ENCODE measurements around the gene EBI3.

- peak; percentile 49 for TF ChIP-seq POLR2A (IDR thresholded peaks at IDR 0.05)
- TF ChIP-seq, protein P1, sequence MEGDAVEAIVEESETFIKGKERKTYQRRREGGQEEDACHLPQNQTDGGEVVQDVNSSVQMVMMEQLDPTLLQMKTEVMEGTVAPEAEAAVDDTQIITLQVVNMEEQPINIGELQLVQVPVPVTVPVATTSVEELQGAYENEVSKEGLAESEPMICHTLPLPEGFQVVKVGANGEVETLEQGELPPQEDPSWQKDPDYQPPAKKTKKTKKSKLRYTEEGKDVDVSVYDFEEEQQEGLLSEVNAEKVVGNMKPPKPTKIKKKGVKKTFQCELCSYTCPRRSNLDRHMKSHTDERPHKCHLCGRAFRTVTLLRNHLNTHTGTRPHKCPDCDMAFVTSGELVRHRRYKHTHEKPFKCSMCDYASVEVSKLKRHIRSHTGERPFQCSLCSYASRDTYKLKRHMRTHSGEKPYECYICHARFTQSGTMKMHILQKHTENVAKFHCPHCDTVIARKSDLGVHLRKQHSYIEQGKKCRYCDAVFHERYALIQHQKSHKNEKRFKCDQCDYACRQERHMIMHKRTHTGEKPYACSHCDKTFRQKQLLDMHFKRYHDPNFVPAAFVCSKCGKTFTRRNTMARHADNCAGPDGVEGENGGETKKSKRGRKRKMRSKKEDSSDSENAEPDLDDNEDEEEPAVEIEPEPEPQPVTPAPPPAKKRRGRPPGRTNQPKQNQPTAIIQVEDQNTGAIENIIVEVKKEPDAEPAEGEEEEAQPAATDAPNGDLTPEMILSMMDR (IDR thresholded peaks at IDR 0.05), result no peak
Measured at GRCh38 chr19:4181053-4181508, 48.2 kb upstream of the EBI3 start.
